Natural killer cell (primary cell): ENCODE results near the gene HOXB6. TPM values are rescaled to one million over a fixed set of nuclear protein-coding genes. Genes with fewer than 3 reads are reported as not detected.

Experiments used
- ATAC-seq, 3 donors: fragments of 150-1000 bp in 2 of 3; fragments of 200-7000 bp in 1 of 3; cut with Tn5 transposase; 1 replicate in 1 of 3; 2 replicates in 2 of 3; pipeline ENCODE4 v1.10.0; 2021; ENCODE audit warnings: mild to moderate bottlenecking in 2 of 3, moderate library complexity in 2 of 3
- DNase-seq, 2 donors: peaks; one replicate each; pipeline versions ENCODE4 v3.0.0 to v3.0.0-alpha.2; 2013 to 2021; ENCODE audit warnings: mixed read lengths in 1 of 2
- H3K27ac ChIP-seq: one replicate; pipeline ENCODE4 v1.5.1; 2013; ENCODE audit warnings: mild to moderate bottlenecking, low read length
- H3K27me3 ChIP-seq: one replicate; pipeline ENCODE4 v1.6.1; 2013; ENCODE audit warnings: low read length; ENCODE audit not compliant: control insufficient read depth, insufficient read depth
- H3K36me3 ChIP-seq: one replicate; pipeline ENCODE4 v1.6.1; 2013; ENCODE audit warnings: low read length; ENCODE audit not compliant: control insufficient read depth, insufficient read depth
- H3K4me1 ChIP-seq: one replicate; pipeline ENCODE4 v1.6.1; 2013; ENCODE audit warnings: low read length; ENCODE audit not compliant: control insufficient read depth, insufficient read depth
- H3K4me3 ChIP-seq: one replicate; pipeline ENCODE4 v1.5.1; 2013; ENCODE audit warnings: low read length
- H3K9me3 ChIP-seq: one replicate; pipeline ENCODE4 v1.6.1; 2013; ENCODE audit warnings: low read length; ENCODE audit not compliant: control insufficient read depth, insufficient read depth
- H3K27ac Mint-ChIP-seq, 2 donors: one replicate each; pipeline ENCODE4 v1.8.0; 2022; ENCODE audit warnings: mild to moderate bottlenecking in 2 of 2, mixed read lengths in 2 of 2, moderate library complexity in 1 of 2
- H3K27me3 Mint-ChIP-seq, 2 donors: one replicate each; pipeline ENCODE4 v1.8.0; 2022; ENCODE audit warnings: low read depth in 2 of 2, mixed read lengths in 2 of 2
- H3K36me3 Mint-ChIP-seq: one replicate; pipeline ENCODE4 v1.8.0; 2022; ENCODE audit warnings: mixed read lengths
- H3K4me1 Mint-ChIP-seq, 2 donors: one replicate each; pipeline ENCODE4 v1.8.0; 2022; ENCODE audit warnings: mixed read lengths in 2 of 2
- H3K4me3 Mint-ChIP-seq: one replicate; pipeline ENCODE4 v1.8.0; 2022; ENCODE audit warnings: mild to moderate bottlenecking, moderate library complexity, mixed read lengths
- H3K9me3 Mint-ChIP-seq, 2 donors: one replicate each; pipeline ENCODE4 v1.8.0; 2022; ENCODE audit warnings: mixed read lengths in 2 of 2
- WGBS: methylation state at CpG from one replicate; pipeline ENCODE4 v1.1.7; 2013; ENCODE audit warnings: missing lambda C conversion rate; ENCODE audit not compliant: insufficient coverage; 5-methylcytosine and 5-hydroxymethylcytosine counted together
- intact Hi-C: fragments of 100-400 bp; cut with micrococcal nuclease; formaldehyde crosslinking; loops from one replicate; pipeline ENCODE4 v1.14.2; 2022
- total RNA-seq, 4 donors: library from RNA; stranded (reverse); fragments of 120-200 nt in 1 of 4; gene quantifications; one replicate each; pipeline versions ENCODE4 v1.2.3 to v1.2.4, GENCODE V29; 2013 to 2022
- TF ChIP-seq, protein P1 (sequence below): fragments of 200-600 bp; IDR thresholded peaks from one replicate; pipeline ENCODE4 v1.8.0; 2022; ENCODE audit warnings: antibody characterized with exemption

The HOXB6 gene
- total RNA-seq, 3 donors from 2014 or later (not counting 1 experiment from before 2014, with no cell fraction given) = not detected

DNA sequence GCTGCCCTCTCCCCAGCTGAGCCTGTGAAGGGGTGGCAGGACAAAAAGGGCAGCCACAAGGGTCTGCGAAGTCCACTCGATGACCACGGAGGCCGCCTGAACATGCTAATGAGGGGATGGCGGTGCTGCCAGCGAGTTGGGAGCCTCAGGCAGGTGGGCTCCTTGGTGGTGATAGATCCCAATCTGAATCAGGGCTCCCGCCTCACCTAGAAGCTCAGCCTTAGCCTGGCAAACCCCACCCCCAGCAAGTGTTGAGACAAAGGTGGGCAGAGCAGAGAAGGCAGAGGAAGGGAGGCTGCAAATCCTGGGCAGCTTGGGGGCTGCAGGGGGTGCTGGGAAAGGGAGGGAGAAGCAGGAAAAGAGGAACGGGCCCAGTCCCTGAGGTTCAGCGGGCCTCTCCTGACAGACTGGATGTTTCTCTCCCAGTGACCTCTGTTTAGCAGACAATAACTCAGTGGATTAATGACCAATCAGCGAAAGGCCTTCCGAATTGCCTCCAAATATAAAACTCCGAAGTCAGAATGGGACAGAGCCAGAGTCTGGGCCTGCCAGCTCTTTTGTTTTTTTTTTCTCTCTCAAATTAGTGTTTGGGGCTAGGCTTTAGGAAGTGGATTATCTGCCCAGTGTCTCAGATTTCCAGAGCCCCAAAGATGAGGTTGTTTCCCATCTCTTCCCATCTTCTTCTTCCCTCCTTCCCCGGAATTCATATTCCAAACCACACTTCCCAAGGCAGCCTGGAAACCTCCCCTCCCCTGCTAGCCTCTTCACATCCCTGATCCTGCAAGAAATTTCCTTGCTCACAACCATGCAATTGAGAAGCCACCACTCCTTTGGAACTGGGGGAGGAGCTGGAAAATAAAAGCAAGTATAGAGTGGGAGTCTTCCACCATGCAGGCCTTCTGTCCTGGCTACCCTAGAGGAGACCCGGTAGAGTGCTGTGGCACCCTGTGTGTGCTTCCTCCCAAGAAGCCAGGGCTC lies 44.7 kb downstream of the HOXB6 start:
- peaks cover 23% of the 10 kb centered on the region for H3K4me1 ChIP-seq
- no peaks in the 10 kb centered on the region for H3K27me3 ChIP-seq
- H3K4me3 ChIP-seq = no peak overlapping the region
- 92% methylated on average over 14 of the region's 14 CpGs for WGBS
- H3K9me3 ChIP-seq = no peaks in the 10 kb centered on the region
- no peaks in the 10 kb centered on the region for H3K36me3 ChIP-seq
- no peak overlapping the region for H3K27ac ChIP-seq
- intact Hi-C loops = no loop called here
- Mint-ChIP-seq H3K27ac (no peak overlapping the region), H3K4me3 (no peak overlapping the region), H3K9me3 (no peaks in the 10 kb centered on the region), H3K4me1 (peaks cover 27 to 34% of the 10 kb centered on the region in 2 donors), H3K27me3 (peaks cover 0 to 13% of the 10 kb centered on the region in 2 donors), H3K36me3 (no peaks in the 10 kb centered on the region)
- DNase-seq = no peak
- TF ChIP-seq, protein P1, sequence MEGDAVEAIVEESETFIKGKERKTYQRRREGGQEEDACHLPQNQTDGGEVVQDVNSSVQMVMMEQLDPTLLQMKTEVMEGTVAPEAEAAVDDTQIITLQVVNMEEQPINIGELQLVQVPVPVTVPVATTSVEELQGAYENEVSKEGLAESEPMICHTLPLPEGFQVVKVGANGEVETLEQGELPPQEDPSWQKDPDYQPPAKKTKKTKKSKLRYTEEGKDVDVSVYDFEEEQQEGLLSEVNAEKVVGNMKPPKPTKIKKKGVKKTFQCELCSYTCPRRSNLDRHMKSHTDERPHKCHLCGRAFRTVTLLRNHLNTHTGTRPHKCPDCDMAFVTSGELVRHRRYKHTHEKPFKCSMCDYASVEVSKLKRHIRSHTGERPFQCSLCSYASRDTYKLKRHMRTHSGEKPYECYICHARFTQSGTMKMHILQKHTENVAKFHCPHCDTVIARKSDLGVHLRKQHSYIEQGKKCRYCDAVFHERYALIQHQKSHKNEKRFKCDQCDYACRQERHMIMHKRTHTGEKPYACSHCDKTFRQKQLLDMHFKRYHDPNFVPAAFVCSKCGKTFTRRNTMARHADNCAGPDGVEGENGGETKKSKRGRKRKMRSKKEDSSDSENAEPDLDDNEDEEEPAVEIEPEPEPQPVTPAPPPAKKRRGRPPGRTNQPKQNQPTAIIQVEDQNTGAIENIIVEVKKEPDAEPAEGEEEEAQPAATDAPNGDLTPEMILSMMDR = no peak
- ATAC-seq = no peak

DNA sequence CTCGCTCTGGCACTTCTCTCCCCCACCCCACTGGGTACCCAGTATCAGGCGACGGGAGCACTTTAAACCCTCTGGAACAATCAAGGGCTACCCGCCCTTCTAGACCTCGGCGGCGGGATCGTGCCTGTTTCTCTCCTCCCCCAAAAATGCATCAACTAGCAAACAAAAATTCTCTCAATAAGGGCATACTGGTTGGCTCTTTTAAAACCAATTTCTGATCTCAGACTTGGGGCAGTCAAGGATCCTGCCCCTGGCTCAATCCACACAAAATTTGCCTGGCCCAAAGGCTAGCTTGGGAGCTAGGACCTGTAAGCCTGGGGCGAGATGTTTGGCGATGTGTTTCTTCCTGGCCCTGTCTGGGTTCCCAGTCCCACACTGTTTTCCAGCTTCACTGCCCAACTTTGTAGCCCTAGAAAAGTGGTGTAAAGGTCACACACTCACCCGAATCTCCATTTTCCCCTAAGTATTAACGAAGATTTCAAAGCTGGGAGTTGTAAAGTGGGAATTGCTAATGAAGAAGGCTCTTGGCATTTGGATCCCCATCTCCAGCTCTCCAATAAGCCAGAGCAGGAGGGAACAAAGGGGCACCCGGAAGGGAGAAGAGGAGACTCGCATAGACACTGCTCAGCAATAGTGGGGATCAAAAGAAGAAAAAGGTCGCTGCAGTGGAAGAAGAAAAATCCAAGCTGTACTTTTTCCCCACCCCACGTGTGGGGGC lies 45.5 kb downstream of the HOXB6 start:
- no peak overlapping the region for H3K27ac ChIP-seq
- H3K4me1 Mint-ChIP-seq = peaks cover 35 to 42% of the 10 kb centered on the region in 2 donors
- TF ChIP-seq, protein P1 = no peak
- no peaks in the 10 kb centered on the region for H3K36me3 ChIP-seq
- no peak for DNase-seq
- no peaks in the 10 kb centered on the region for H3K9me3 ChIP-seq
- no peak for ATAC-seq
- intact Hi-C loops = no loop called here
- peaks cover 0 to 17% of the 10 kb centered on the region in 2 donors for H3K27me3 Mint-ChIP-seq
- no peaks in the 10 kb centered on the region for H3K27me3 ChIP-seq
- no peaks in the 10 kb centered on the region for H3K9me3 Mint-ChIP-seq
- H3K4me1 ChIP-seq = peaks cover 29% of the 10 kb centered on the region
- no peak overlapping the region for H3K4me3 Mint-ChIP-seq
- H3K27ac Mint-ChIP-seq = no peak overlapping the region
- H3K36me3 Mint-ChIP-seq = no peaks in the 10 kb centered on the region
- H3K4me3 ChIP-seq = no peak overlapping the region
- 93% methylated on average over 14 of the region's 16 CpGs for WGBS

DNA sequence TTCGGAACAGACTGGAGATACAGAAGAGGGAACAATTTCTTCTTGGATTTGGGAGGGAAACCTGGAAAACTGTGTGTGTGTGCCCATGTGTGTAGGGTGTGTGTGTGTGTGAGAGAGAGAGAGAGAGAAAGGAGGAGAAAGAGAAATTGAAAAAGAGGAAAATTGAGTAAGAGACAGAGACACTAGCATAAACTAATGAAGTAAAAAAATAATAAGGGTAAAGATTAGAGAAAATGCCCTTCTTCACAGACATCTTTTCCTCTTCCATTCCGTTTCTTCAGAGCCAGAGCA lies 46.0 kb downstream of the HOXB6 start:
- H3K9me3 ChIP-seq = no peaks in the 10 kb centered on the region
- TF ChIP-seq, protein P1 = no peak
- no peaks in the 10 kb centered on the region for H3K27me3 ChIP-seq
- peaks cover 29% of the 10 kb centered on the region for H3K4me1 ChIP-seq
- intact Hi-C loops = no loop called here
- H3K4me3 ChIP-seq = no peak overlapping the region
- no peak overlapping the region for H3K27ac Mint-ChIP-seq
- no peak overlapping the region for H3K27ac ChIP-seq
- no peaks in the 10 kb centered on the region for H3K36me3 Mint-ChIP-seq
- H3K27me3 Mint-ChIP-seq = peaks cover 0 to 17% of the 10 kb centered on the region in 2 donors
- DNase-seq (no peak), ATAC-seq (no peak)
- H3K4me3 Mint-ChIP-seq = no peak overlapping the region
- WGBS = 96% methylated on average over 2 of the region's 2 CpGs
- H3K36me3 ChIP-seq = no peaks in the 10 kb centered on the region
- peaks cover 37 to 47% of the 10 kb centered on the region in 2 donors for H3K4me1 Mint-ChIP-seq
- no peaks in the 10 kb centered on the region for H3K9me3 Mint-ChIP-seq
